ENCODE measurements around the gene NPHS1. TPM values are rescaled to one million over a fixed set of nuclear protein-coding genes. Genes with fewer than 3 reads are reported as not detected.
"Not testable (repeated sequence)": the region's sequence is repeated elsewhere in the genome, so short reads cannot be mapped to it uniquely, and the experiment has no call there.

Gene NPHS1
- total RNA-seq, 1 experiment from 2014 or later, result not detected

GRCh38 chr19:35879770-35880317 is 27.5 kb upstream of the NPHS1 start:
- peak; percentile 90 for DNase-seq (ENCODE audit: low read depth)

GRCh38 chr19:35879068-35879467 is 26.8 kb upstream of the NPHS1 start:
- DNase-seq (ENCODE audit: low read depth), result no peak

- DNase-seq (ENCODE audit: low read depth), result no peak
Observed at GRCh38 chr19:35874392-35874930, 22.2 kb upstream of the NPHS1 start.

GRCh38 chr19:35872180-35872579 is 19.9 kb upstream of the NPHS1 start:
- DNase-seq (ENCODE audit: low read depth), result no peak

- no peak for DNase-seq (ENCODE audit: low read depth)
Observed at GRCh38 chr19:35871611-35872010, 19.3 kb upstream of the NPHS1 start.

- DNase-seq (ENCODE audit: low read depth), result no peak
Observed at GRCh38 chr19:35870798-35871197, 18.5 kb upstream of the NPHS1 start.

GRCh38 chr19:35870124-35870736 is 17.9 kb upstream of the NPHS1 start:
- DNase-seq (ENCODE audit: low read depth), result not testable (repeated sequence)

GRCh38 chr19:35869327-35870123 is 17.2 kb upstream of the NPHS1 start:
- peak; percentile 53 for DNase-seq (ENCODE audit: low read depth)

- no peak for DNase-seq (ENCODE audit: low read depth)
Observed at GRCh38 chr19:35868823-35869326, 16.6 kb upstream of the NPHS1 start.

GRCh38 chr19:35868172-35868822 is 16.0 kb upstream of the NPHS1 start, which contains the start of gene APLP1:
APLP1 (plus strand) TSS chr19:35868574; CDS start chr19:35868637, 63 bp downstream.
- peak; percentile 26 for DNase-seq (ENCODE audit: low read depth)

DNA sequence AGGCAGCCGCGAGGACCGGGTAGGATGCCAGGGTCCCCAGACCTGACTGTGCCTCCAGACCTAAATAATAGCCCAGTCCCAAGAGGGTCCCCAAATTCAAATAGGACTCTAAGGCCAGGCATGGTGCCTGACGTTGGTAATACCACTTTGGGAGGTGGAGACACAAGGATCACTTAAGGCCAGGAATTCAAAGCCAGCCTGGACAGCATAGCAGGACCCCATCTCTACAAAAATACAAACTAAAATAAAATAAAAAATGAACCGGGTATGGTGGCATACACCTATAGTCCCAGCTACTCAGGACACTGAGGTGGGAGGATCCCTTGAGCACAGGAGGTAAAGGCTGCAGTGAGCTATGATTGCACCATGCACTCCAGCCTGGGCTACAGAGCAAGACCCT is 10.7 kb upstream of the NPHS1 start:
- no peak for DNase-seq (ENCODE audit: low read depth)

DNA sequence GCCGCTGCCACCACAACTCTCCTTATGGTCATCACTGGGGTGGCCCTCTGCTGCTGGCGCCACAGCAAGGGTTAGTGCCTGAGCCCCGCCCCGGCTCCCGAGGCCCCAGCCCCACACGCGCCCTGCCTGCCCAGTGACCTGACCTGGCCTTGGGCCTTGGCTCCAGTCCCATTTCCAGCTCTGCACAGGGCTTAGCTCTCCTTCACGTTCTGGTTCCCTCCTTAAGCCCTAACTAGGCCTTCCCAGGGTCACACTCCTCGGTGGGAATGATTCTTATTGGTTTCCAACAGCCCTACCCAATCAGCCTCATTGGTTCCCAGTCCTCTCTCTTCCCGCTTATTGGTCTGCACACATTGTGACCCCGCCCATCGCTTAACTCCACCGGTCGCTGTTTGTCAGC is 10.2 kb upstream of the NPHS1 start:
- no peak for DNase-seq (ENCODE audit: low read depth)

DNA sequence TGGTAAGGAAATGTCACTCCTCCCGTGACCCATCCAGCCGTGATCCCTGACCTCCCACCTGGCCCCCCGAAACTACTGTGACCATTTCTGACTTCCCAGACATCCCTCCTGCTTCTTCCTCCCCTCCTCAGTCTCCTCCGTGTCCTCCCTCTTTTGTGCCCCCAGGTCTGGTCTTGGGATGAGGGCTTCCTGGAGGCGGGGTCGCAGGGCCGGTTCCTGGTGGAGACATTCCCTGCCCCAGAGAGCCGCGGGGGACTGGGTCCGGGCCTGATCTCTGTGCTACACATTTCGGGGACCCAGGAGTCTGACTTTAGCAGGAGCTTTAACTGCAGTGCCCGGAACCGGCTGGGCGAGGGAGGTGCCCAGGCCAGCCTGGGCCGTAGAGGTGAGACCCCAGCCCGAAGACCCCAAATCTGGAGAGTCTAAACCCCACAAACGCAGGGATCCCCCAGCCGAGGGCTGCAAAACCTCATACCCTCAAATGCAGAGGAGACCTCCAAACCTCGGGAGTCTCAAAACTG is 9.4 kb upstream of the NPHS1 start:
- no peak for DNase-seq (ENCODE audit: low read depth)

DNA sequence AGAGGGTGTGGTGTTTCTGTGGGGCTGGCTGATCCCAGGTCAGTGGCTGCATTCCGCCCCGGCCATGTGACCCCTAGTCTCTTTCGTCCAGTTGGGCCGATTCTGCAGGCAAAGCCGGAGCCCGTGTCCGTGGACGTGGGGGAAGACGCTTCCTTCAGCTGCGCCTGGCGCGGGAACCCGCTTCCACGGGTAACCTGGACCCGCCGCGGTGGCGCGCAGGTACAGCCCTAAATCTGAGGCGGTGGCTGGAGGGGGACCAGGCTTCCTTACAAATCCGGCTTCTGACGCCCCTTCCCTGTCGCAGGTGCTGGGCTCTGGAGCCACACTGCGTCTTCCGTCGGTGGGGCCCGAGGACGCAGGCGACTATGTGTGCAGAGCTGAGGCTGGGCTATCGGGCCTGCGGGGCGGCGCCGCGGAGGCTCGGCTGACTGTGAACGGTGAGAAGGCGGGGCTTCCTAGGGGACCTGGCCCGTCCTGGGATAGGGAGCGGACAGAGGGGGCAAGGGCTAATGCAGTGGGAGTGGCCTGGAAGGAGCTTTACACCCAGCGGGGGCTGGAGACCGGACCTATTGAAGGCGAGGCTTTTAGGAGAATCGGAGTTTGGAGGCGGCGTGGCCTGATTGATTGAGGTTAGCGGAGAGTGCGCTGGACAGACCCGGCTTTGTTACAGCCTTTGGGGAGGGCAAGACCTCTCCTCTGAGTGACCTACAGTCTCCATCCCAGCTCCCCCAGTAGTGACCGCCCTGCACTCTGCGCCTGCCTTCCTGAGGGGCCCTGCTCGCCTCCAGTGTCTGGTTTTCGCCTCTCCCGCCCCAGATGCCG is 8.7 kb upstream of the NPHS1 start:
- no peak for DNase-seq (ENCODE audit: low read depth)

DNA sequence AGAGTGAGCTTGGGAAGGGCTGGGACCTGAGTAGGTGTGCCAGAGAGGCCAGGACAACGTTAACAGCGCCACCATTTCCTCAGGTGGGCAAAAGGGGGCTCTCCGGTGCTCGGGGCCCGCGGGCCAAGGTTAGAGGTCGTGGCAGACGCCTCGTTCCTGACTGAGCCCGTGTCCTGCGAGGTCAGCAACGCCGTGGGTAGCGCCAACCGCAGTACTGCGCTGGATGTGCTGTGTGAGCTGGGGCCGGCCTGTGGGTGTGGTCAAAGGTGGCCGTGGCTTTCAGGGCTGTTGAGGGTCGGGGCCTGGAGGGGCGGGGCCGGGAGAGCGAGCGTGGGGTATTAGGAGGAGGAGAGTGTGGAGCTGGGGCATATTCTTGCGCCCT is 8.1 kb upstream of the NPHS1 start:
- DNase-seq (ENCODE audit: low read depth), result no peak

- no peak for DNase-seq (ENCODE audit: low read depth)
Observed at GRCh38 chr19:35859414-35859813, 7.1 kb upstream of the NPHS1 start.

- no peak for DNase-seq (ENCODE audit: low read depth)
Observed at GRCh38 chr19:35858311-35858710, 6.0 kb upstream of the NPHS1 start.

- no peak for DNase-seq (ENCODE audit: low read depth)
Observed at GRCh38 chr19:35856546-35857149, 4.3 kb upstream of the NPHS1 start, which contains the start of gene KIRREL2. KIRREL2 (plus strand) TSS chr19:35856911; CDS start chr19:35857120, 209 bp downstream.

- no peak for DNase-seq (ENCODE audit: low read depth)
Observed at GRCh38 chr19:35853038-35853756, 893 bp upstream of the NPHS1 start.
